HG02970 (cell line): ENCODE data around the gene DRAP1.
"Not testable (repeated sequence)": the region's sequence is repeated elsewhere in the genome, so short reads cannot be mapped to it uniquely, and the experiment has no call there.

Source experiments
- ATAC-seq: cut with Tn5 transposase; IDR thresholded peaks from one replicate; pipeline ENCODE4 v1.9.1; 2021; ENCODE audit warnings: mild to moderate bottlenecking, moderate library complexity, moderate number of reproducible peaks; ENCODE audit not compliant: unreplicated experiment, low FRiP score

The DRAP1 gene

DNA sequence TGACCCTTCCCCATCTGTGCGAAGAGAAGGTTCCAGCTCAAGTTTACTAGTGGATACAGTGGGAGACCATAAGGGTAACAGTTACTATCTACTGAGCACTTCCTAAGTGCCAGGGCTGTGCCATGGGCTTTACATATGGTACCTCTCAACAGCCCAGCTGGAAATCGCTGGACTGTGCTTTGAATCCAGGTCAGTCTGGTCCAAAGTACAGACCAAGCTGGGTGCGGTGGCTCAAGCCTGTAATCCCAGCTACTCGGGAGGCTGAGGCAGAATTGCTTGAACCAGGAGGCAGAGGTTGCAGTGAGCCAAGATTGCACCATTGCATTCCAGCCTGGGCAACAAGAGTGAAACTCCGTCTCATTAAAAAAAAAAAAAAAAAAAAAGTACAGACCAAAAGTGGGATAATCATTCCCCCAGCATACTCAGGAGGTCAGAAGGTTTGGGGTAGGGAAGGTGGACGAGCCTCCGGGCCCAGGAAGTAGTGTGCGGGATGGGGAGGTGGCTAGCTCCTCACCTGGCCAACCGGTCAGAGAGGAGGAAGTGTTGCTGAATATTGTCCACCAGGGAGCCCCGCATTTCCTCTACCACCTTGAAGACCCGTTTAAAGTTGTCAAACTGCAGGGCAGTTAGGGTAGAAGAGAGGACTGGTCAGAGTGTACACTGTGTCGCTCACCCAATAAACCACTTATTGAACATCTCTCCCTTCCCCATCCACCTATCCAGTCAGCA is 33.3 kb upstream of the DRAP1 start:
- ATAC-seq = no peak

GRCh38 chr11:65886826-65887722 is 32.2 kb upstream of the DRAP1 start:
- ATAC-seq = no peak

DNA sequence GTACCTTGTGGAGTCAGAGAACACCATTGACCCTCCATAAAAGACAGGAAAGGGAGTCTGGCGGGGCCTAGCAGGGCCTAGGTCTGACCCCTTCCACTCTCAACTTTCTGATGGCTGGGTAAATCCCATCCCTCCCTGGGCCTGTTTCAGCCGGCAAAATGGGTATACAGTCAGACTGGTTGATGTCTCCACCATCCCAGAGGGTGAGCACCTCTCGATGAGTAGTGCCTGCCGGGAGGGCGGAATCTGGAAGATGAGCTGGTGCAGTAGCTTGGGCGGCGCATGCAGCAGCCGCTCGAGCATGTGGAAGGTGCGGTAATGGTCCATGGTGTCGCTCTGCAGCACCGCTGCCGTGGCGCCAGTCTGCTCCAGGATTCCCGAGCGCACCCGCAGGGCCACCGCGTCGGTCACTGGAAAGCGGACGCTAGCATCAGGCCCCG is 31.5 kb upstream of the DRAP1 start:
- no peak for ATAC-seq

DNA sequence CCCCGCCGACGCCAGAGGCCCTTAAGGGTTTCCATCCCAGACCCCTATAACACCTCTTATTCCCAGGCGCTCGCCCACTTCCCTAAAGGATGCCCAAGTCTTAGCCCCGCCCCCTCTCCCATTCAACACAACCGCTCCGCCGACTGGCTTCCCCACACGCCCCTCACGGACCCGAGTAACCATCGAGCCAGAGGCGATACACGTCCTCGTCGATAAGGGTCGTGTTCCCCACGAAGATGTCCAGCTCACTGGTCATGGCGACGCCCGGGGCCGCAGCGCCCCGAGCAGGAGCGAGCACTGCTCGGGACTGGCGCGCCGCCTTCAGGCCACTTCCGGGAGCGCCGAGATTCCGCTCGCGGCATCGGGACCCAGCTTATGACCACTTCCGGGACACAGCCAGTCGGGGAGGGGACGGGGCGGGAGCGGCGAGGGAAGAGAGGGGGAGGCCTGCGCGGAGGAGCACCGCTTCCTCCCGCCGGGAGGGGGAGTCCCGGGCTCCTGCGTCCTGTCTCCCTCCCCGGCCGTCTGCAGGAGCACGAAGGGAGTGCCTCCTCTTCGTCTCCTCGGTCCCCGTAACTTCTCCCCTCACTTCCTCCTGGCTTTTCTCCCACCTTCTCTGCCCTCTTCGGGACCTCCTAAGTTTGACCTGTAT is 30.9 kb upstream of the DRAP1 start, which contains the start of gene FIBP:
TSS of gene FIBP (minus strand) at position 309 of the 652 bp plus-strand sequence. CDS start at position 256, 53 bp downstream.
- ATAC-seq = peak; percentile 52

GRCh38 chr11:65890324-65891218 is 28.7 kb upstream of the DRAP1 start, which contains the start of gene CCDC85B:
Gene CCDC85B, plus strand, starts transcription at chr11:65890673. Its CDS starts 111 bp downstream, at chr11:65890784.
- ATAC-seq = peak; percentile 50

- ATAC-seq = no peak
Observed at GRCh38 chr11:65891219-65892136, 27.7 kb upstream of the DRAP1 start.

DNA sequence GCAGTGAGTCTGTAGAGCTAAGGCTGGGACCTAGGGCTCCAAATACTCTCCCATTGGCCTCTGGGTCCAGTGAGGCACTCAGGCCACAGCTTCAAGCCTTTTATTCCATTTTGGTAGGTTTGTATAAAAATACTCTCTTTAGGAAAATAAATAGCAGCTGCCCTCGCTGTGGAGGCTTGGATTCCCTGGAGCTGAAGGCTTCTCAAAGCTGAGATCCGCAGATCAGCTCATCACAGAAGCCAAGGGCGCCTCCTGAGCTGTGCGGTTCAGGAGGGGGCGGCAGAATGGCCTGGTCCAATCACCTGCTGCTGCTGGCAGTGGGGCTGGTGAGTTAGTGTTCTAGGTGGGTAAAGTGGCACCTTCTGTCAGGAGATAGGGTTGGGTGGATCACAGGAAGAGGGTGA is 27.1 kb upstream of the DRAP1 start:
- ATAC-seq = not testable (repeated sequence)

DNA sequence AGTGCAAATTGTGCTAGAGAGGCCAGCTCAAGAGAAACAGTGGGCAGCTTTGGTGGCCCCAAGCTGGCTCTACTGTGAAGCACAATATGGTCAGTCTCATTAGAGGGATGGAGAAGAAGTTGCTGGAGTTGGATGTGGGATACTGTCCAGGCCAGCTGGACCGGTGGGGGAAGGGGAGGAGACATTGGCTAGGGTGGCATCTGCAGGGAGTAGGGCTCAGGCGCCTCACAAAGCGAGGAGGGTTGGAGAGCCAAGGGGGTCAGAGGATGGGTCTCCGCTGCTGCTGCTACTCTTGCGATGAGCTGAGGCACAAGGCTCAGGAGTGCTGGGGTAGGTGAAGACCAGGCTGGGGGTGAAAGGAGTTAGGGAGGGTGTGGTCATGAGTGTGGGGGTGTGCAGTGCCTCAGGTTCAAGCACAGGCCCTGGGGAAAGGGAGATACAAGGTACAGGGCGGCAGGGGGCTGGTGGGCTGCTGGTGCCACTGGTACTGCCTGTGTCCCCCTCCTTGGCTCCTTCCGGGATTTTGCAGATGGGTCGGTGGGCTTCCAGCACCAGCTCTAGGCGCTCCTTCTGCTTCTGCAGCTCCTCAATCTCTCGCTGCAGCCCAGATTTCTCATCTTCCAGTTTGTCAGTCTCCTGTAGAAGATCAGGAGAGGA is 26.4 kb upstream of the DRAP1 start:
- no peak for ATAC-seq

DNA sequence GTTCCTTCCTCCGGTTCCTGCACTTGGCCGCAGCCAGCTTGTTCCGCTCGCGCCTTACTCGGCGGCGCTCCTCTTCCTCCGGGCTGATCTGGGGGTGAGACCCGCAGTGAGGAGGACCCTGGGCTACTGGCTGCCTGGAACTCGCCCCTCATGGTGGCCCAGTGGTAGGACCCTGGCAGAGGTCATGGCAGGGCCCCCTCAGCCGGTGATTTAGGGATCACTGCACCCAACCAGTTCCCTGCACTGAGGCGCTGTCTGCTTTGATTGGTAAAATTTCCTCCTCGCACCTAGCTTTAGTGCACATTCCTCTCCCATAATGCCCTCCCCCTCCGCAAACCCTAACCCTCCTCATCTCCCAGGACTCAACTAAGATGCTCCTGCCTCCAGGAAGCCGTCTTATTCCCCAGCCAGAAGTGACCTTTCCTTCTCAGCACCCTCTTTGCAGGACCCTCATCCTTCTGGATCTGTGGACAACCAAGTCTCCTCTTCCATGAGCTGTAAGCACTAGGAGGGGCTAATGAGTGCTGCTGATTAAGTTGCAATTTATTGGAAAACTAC is 25.1 kb upstream of the DRAP1 start:
- ATAC-seq = no peak

GRCh38 chr11:65895482-65895981 is 23.7 kb upstream of the DRAP1 start:
- ATAC-seq = no peak

- no peak for ATAC-seq
Observed at GRCh38 chr11:65896034-65896999, 22.9 kb upstream of the DRAP1 start.

DNA sequence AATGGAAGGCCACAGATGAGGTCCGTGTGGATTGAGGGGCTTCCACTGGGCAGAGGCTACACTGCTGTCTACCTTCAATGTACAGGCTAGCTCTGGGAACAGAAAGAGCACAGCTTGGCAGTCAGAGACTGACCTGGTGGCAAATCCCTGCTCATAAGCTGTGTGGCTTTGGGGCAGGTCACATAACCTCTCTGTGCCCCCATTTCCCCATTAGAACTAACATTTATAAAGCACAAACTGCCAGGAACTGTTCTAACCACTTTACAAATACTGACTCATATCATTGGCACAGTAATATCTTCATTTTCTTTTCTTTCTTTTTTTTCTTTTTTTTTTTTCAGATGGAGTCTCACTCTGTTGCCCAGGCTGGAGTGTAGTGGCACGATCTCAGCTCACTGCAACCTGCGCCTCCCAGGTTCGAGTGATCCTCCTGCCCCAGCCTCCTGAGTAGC is 22.2 kb upstream of the DRAP1 start:
- ATAC-seq = no peak

- ATAC-seq = no peak
Observed at GRCh38 chr11:65898656-65899355, 20.4 kb upstream of the DRAP1 start.

GRCh38 chr11:65899356-65900124 is 19.7 kb upstream of the DRAP1 start:
- ATAC-seq = no peak
